WTC11 (cell line): ENCODE data around the gene CD74. TPM values are rescaled to one million over a fixed set of nuclear protein-coding genes. Genes with fewer than 3 reads are reported as not detected.

Experiments used
- ATAC-seq: fragments of 200-7000 bp; cut with Tn5 transposase; 2 replicates; pipeline ENCODE4 v1.10.0; 2021; ENCODE audit warnings: mild to moderate bottlenecking, moderate library complexity
- CTCF ChIA-PET: fragments of 300-600 bp; sonication (Branson Sonifier 250); formaldehyde crosslinking; loops from one replicate; lab custom pipeline; 2021; ENCODE audit warnings: antibody characterized with exemption; lab: Charles Lee
- POLR2A ChIA-PET: fragments of 350-600 bp; sonication (Branson Sonifier 250); formaldehyde crosslinking; loops from one replicate; lab custom pipeline; 2021; ENCODE audit warnings: antibody characterized with exemption; lab: Charles Lee
- DNase-seq: peaks from one replicate; pipeline ENCODE4 v3.0.0; 2021; ENCODE audit warnings: low spot score
- H3K27ac Mint-ChIP-seq: 2 replicates; pipeline ENCODE4 v1.8.0; 2021; ENCODE audit warnings: mixed read lengths
- H3K27me3 Mint-ChIP-seq: 2 replicates; pipeline ENCODE4 v1.8.0; 2021; ENCODE audit warnings: low read depth, mild to moderate bottlenecking, moderate library complexity, mixed read lengths
- H3K36me3 Mint-ChIP-seq: 2 replicates; pipeline ENCODE4 v1.8.0; 2021; ENCODE audit warnings: mixed read lengths
- H3K4me1 Mint-ChIP-seq: 2 replicates; pipeline ENCODE4 v1.8.0; 2022; ENCODE audit warnings: mixed read lengths
- H3K4me3 Mint-ChIP-seq: 2 replicates; pipeline ENCODE4 v1.8.0; 2021; ENCODE audit warnings: mild to moderate bottlenecking, moderate library complexity, mixed read lengths
- H3K9me3 Mint-ChIP-seq: 2 replicates; pipeline ENCODE4 v1.8.0; 2021; ENCODE audit warnings: mixed read lengths
- ATF3 ChIP-seq: sonication (generic); formaldehyde crosslinking; conservative IDR thresholded peaks from 2 replicates; pipeline ENCODE4 v1.8.1; 2022; ENCODE audit warnings: mild to moderate bottlenecking, missing genetic modification reagents
- GTF2I ChIP-seq: fragments of 250-450 bp; sonication (Bioruptor Pico); conservative IDR thresholded peaks from 2 replicates; pipeline ENCODE4 v1.4.0; 2021; ENCODE audit warnings: mild to moderate bottlenecking
- HMGA2 ChIP-seq: fragments of 250-450 bp; sonication (Bioruptor Pico); IDR thresholded peaks from 2 replicates; pipeline ENCODE4 v1.4.0; 2021; ENCODE audit warnings: mild to moderate bottlenecking, moderate library complexity
- JAZF1 ChIP-seq: fragments of 250-450 bp; sonication (Bioruptor Pico); IDR thresholded peaks from 2 replicates; pipeline ENCODE4 v1.9.0; 2021; ENCODE audit warnings: moderate library complexity, mild to moderate bottlenecking, inconsistent platforms
- KAT7 ChIP-seq: sonication (generic); formaldehyde crosslinking; IDR thresholded peaks from 2 replicates; pipeline ENCODE4 v1.8.1; 2023; ENCODE audit warnings: missing genetic modification reagents, mild to moderate bottlenecking, borderline replicate concordance
- NR3C1 ChIP-seq: sonication (generic); formaldehyde crosslinking; conservative IDR thresholded peaks from 2 replicates; pipeline ENCODE4 v1.8.1; 2023; ENCODE audit warnings: low read depth, mild to moderate bottlenecking, missing genetic modification reagents
- SMAD3 ChIP-seq: sonication (generic); formaldehyde crosslinking; IDR thresholded peaks from 2 replicates; pipeline ENCODE4 v1.8.0; 2022; ENCODE audit warnings: missing genetic modification reagents, mild to moderate bottlenecking, borderline replicate concordance
- USF1 ChIP-seq: sonication (generic); formaldehyde crosslinking; IDR thresholded peaks from 2 replicates; pipeline ENCODE4 v1.8.0; 2022; ENCODE audit warnings: mild to moderate bottlenecking, missing genetic modification reagents
- ZBTB21 ChIP-seq: sonication (generic); formaldehyde crosslinking; IDR thresholded peaks from 2 replicates; pipeline ENCODE4 v1.8.1; 2023; ENCODE audit warnings: mild to moderate bottlenecking, missing genetic modification reagents, borderline replicate concordance
- ZNF121 ChIP-seq: sonication (generic); formaldehyde crosslinking; IDR thresholded peaks from 2 replicates; pipeline ENCODE4 v1.8.0; 2023; ENCODE audit warnings: missing genetic modification reagents
- total RNA-seq: library from RNA; stranded (reverse); gene quantifications from 3 replicates; pipeline ENCODE4 v1.2.3, GENCODE V29; 2021

The CD74 gene
- total RNA-seq, 1 experiment from 2014 or later, result 28.2 TPM

DNA sequence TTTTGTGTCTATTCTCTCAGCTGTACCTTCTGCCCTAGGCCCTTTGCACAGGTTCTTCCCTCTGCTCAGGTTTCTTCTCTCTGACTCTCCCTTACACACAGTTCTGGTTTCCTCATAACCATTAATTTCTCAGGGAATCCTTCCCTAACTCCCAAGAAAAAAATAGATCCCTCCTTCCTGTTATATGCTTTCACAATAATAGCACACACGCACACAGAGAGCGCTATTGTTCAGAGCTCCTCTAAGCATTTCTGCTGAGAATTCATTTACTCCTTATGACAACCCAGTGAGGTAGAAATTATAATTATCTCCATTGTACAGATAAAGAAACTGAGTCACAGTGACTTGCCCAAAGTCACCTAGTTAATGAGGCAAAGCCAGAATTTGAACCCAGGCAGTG lies 56.9 kb downstream of the CD74 start:
- Mint-ChIP-seq H3K4me1 (peaks cover 20% of the 10 kb centered on the region), H3K36me3 (peaks cover 12% of the 10 kb centered on the region), H3K4me3 (no peak overlapping the region), H3K27me3 (peaks cover 4% of the 10 kb centered on the region; the same call in 1 of the 2 replicates), H3K9me3 (no peaks in the 10 kb centered on the region), H3K27ac (no peak overlapping the region)
- ChIA-PET POLR2A (no interaction called here), CTCF (no interaction called here)
- ATAC-seq (no peak), DNase-seq (no peak)
- TF ChIP-seq USF1 (CRISPR knock-in tag) (no peak), ZNF121 (no peak), HMGA2 (no peak), NR3C1 (CRISPR knock-in tag) (no peak), ATF3 (CRISPR knock-in tag) (no peak), KAT7 (CRISPR knock-in tag) (no peak)

DNA sequence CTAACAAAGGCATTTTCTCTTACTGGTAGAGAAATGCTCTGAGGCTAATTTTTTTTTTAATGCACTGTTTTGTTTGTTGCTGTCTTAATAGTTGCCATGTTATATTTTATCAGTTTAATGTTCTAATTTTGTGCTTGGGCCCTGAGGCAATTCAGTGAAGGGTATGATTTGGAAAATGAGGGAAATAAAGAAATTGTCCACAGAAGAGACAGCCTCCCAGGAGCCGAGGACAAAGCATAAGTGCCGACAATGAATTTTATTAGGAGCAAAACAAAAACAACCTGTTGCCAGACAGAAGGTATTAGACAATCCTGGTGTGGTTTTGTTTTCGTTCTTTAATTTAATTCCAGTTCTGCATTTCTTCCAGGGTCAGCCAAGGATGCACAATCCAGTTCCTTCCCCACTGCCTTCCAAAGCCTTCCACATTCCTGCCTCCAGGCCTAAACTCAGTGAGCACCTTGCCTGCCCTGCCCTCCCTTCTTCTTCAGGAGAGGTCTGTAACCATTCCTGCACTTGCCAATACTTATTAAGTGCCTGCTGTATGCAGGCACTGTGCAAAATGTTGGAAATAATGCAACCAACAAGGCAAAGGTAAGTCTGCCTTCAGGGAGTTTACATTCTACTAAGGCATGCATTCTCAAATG lies 59.6 kb downstream of the CD74 start:
- no peaks in the 10 kb centered on the region for H3K36me3 Mint-ChIP-seq
- peaks cover 16% of the 10 kb centered on the region for H3K4me1 Mint-ChIP-seq
- DNase-seq (no peak), ATAC-seq (no peak)
- no peak for TF ChIP-seq ZBTB21
- no peak for TF ChIP-seq SMAD3
- no peaks in the 10 kb centered on the region for H3K9me3 Mint-ChIP-seq
- ChIA-PET POLR2A (no interaction called here), CTCF (interaction anchor here (5.0 kb wide), 1 partner anchor 82 kb away, joined by 71 read pairs; no protein-coding TSS in a partner anchor)
- H3K27ac Mint-ChIP-seq, result no peak overlapping the region
- H3K27me3 Mint-ChIP-seq, result peaks cover 4% of the 10 kb centered on the region; the same call in 1 of the 2 replicates
- H3K4me3 Mint-ChIP-seq, result no peak overlapping the region

- Mint-ChIP-seq H3K27ac (no peak overlapping the region), H3K27me3 (peaks cover 4% of the 10 kb centered on the region; the same call in 1 of the 2 replicates), H3K4me1 (peaks cover 17% of the 10 kb centered on the region), H3K9me3 (no peaks in the 10 kb centered on the region), H3K4me3 (no peak overlapping the region), H3K36me3 (no peaks in the 10 kb centered on the region)
- CTCF ChIA-PET, result interaction anchor here (1.8 to 5.0 kb wide), 3 partner anchors 50 to 90 kb away, joined by 7 to 71 read pairs (median 32); partner anchors contain the start of gene ARSI
- POLR2A ChIA-PET, result no interaction called here
- TF ChIP-seq GTF2I (CRISPR knock-in tag) (peak; percentile 53; the same call in 1 of the 2 replicates), JAZF1 (CRISPR knock-in tag) (no peak)
- ATAC-seq, result no peak
- no peak for DNase-seq
These were observed 60.3 kb downstream of the CD74 start for GRCh38 chr5:150352244-150353031.

Other genes with a start within 250 kb of the CD74 start
- gene CDX1, start 246.1 kb downstream of the CD74 start, total RNA-seq, result 0.09 to 0.14 TPM (median 0.13 TPM) in 3 replicates
- gene SLC6A7, start 222.8 kb downstream of the CD74 start, total RNA-seq, result 0.04 TPM in 1 of 3 replicates, not detected in the others
- gene CAMK2A, start 123.1 kb downstream of the CD74 start, total RNA-seq, result 0.13 to 0.16 TPM (median 0.14 TPM) in 3 replicates
- gene ARSI, start 110.0 kb downstream of the CD74 start, total RNA-seq, result 5.9 to 6.9 TPM (median 6.6 TPM) in 3 replicates
- gene TCOF1, start 55.2 kb downstream of the CD74 start, total RNA-seq, result 130 to 174 TPM (median 133 TPM) in 3 replicates
- 2,564 to 2,814 TPM (median 2,812 TPM) in 3 replicates for gene RPS14, start 36.8 kb upstream of the CD74 start, total RNA-seq
- gene NDST1, start 95.2 kb upstream of the CD74 start, total RNA-seq, result 58.1 to 69.9 TPM (median 61.5 TPM) in 3 replicates
- 2.1 to 2.7 TPM (median 2.6 TPM) in 3 replicates for gene SYNPO, start 227.8 kb upstream of the CD74 start, total RNA-seq
- gene MYOZ3, start 248.3 kb upstream of the CD74 start, total RNA-seq, result 11.6 to 14.5 TPM (median 13.7 TPM) in 3 replicates